HEK293 (cell line): ENCODE measurements around the gene SMC3.

Source experiments
- CTCF ChIA-PET: fragments of 350-600 bp; formaldehyde crosslinking; extraction: SDS; loops from one replicate; lab custom pipeline; 2021; ENCODE audit warnings: antibody characterized with exemption; lab: Yijun Ruan, JAX
- POLR2A ChIA-PET: fragments of 300-600 bp; formaldehyde crosslinking; extraction: SDS; loops from one replicate; lab custom pipeline; 2020; ENCODE audit warnings: antibody characterized with exemption, inconsistent platforms; lab: Yijun Ruan, JAX
- H3K27ac ChIP-seq: fragments of 200-500 bp; sonication (Bioruptor generic); 2 replicates; pipeline ENCODE4 v1.5.1; 2014; ENCODE audit warnings: low read depth, low read length, control low read depth, inconsistent platforms; ENCODE audit errors: extremely low read depth
- H3K36me3 ChIP-seq, 2 experiments: fragments of 200-500 bp in 1 of 2; sonication (Bioruptor generic) in 1 of 2; 1 replicate in 1 of 2; 2 replicates in 1 of 2; pipeline ENCODE4 v1.5.1; 2014 to 2017; ENCODE audit warnings: inconsistent platforms in 2 of 2, low read length in 2 of 2; ENCODE audit not compliant: control insufficient read depth in 2 of 2, insufficient read depth in 1 of 2
- H3K4me1 ChIP-seq: fragments of 200-500 bp; sonication (Bioruptor generic); 2 replicates; pipeline ENCODE4 v1.5.1; 2014; ENCODE audit warnings: mild to moderate bottlenecking, low read length, inconsistent platforms; ENCODE audit not compliant: control insufficient read depth, insufficient read depth
- H3K4me3 ChIP-seq: 2 replicates; pipeline ENCODE4 v1.5.1; 2011; ENCODE audit warnings: low read depth, mild to moderate bottlenecking, control low read depth, low read length, moderate library complexity
- H3K9me3 ChIP-seq: fragments of 200-500 bp; sonication (Bioruptor generic); 2 replicates; pipeline ENCODE4 v1.5.1; 2014; ENCODE audit warnings: low read depth, low read length, inconsistent platforms; ENCODE audit not compliant: control insufficient read depth, insufficient read depth
- BCL11A ChIP-seq: fragments of 450-650 bp; formaldehyde crosslinking; IDR thresholded peaks from 2 replicates; pipeline ENCODE4 v1.5.1; 2016; ENCODE audit warnings: low read depth, missing biosample characterization, missing genetic modification characterization
- FEZF1 ChIP-seq: fragments of 450-650 bp; formaldehyde crosslinking; IDR thresholded peaks from 2 replicates; pipeline ENCODE4 v1.5.1; 2016; ENCODE audit warnings: missing biosample characterization, missing genetic modification characterization
- IKZF3 ChIP-seq: fragments of 450-650 bp; IDR thresholded peaks from 2 replicates; pipeline ENCODE4 v1.5.0; 2018; ENCODE audit warnings: missing biosample characterization, mild to moderate bottlenecking, missing genetic modification characterization, moderate library complexity
- PRDM2 ChIP-seq: fragments of 450-650 bp; formaldehyde crosslinking; IDR thresholded peaks from 2 replicates; pipeline ENCODE4 v1.5.1; 2016; ENCODE audit warnings: missing biosample characterization, missing genetic modification characterization, borderline replicate concordance
- SP7 ChIP-seq: fragments of 450-650 bp; formaldehyde crosslinking; IDR thresholded peaks from 2 replicates; pipeline ENCODE4 v1.5.1; 2016; ENCODE audit warnings: missing biosample characterization, missing genetic modification characterization
- YY1 ChIP-seq: fragments of 450-650 bp; formaldehyde crosslinking; IDR thresholded peaks from 2 replicates; pipeline ENCODE4 v1.5.1; 2018; ENCODE audit warnings: missing biosample characterization, missing genetic modification characterization
- ZBTB21 ChIP-seq: fragments of 450-650 bp; formaldehyde crosslinking; IDR thresholded peaks from 2 replicates; pipeline ENCODE4 v1.5.1; 2017; ENCODE audit warnings: missing biosample characterization, missing genetic modification characterization
- ZBTB44 ChIP-seq: fragments of 450-650 bp; IDR thresholded peaks from 2 replicates; pipeline ENCODE4 v1.5.1; 2018; ENCODE audit warnings: missing biosample characterization, mild to moderate bottlenecking, missing genetic modification characterization
- ZBTB48 ChIP-seq: fragments of 450-650 bp; formaldehyde crosslinking; IDR thresholded peaks from 2 replicates; pipeline ENCODE4 v1.5.1; 2016; ENCODE audit warnings: missing biosample characterization, missing genetic modification characterization
- ZBTB8A ChIP-seq: fragments of 450-650 bp; formaldehyde crosslinking; IDR thresholded peaks from 2 replicates; pipeline ENCODE4 v1.5.1; 2016; ENCODE audit warnings: missing biosample characterization, missing genetic modification characterization
- ZEB2 ChIP-seq: fragments of 450-650 bp; formaldehyde crosslinking; IDR thresholded peaks from 2 replicates; pipeline ENCODE4 v1.5.1; 2016; ENCODE audit warnings: missing biosample characterization, missing genetic modification characterization
- ZFP69B ChIP-seq: fragments of 450-650 bp; formaldehyde crosslinking; IDR thresholded peaks from 2 replicates; pipeline ENCODE4 v1.5.1; 2016; ENCODE audit warnings: missing biosample characterization, missing genetic modification characterization
- ZNF10 ChIP-seq: fragments of 450-650 bp; formaldehyde crosslinking; IDR thresholded peaks from 2 replicates; pipeline ENCODE4 v1.5.1; 2017; ENCODE audit warnings: missing biosample characterization, missing genetic modification characterization
- ZNF140 ChIP-seq: fragments of 450-650 bp; formaldehyde crosslinking; IDR thresholded peaks from 2 replicates; pipeline ENCODE4 v1.5.1; 2016; ENCODE audit warnings: missing biosample characterization, missing genetic modification characterization
- ZNF175 ChIP-seq: fragments of 450-650 bp; formaldehyde crosslinking; IDR thresholded peaks from 2 replicates; pipeline ENCODE4 v1.5.1; 2016; ENCODE audit warnings: missing biosample characterization, missing genetic modification characterization
- ZNF2 ChIP-seq: fragments of 450-650 bp; formaldehyde crosslinking; IDR thresholded peaks from 2 replicates; pipeline ENCODE4 v1.5.1; 2016; ENCODE audit warnings: missing biosample characterization, missing genetic modification characterization
- ZNF423 ChIP-seq: fragments of 450-650 bp; formaldehyde crosslinking; IDR thresholded peaks from 2 replicates; pipeline ENCODE4 v1.5.1; 2016; ENCODE audit warnings: missing biosample characterization, missing genetic modification characterization
- ZNF558 ChIP-seq: fragments of 450-650 bp; formaldehyde crosslinking; IDR thresholded peaks from 2 replicates; pipeline ENCODE4 v1.5.1; 2016; ENCODE audit warnings: missing biosample characterization, missing genetic modification characterization
- ZNF623 ChIP-seq: fragments of 450-650 bp; formaldehyde crosslinking; IDR thresholded peaks from 2 replicates; pipeline ENCODE4 v1.5.1; 2016; ENCODE audit warnings: missing biosample characterization, missing genetic modification characterization
- ZNF629 ChIP-seq: fragments of 450-650 bp; formaldehyde crosslinking; IDR thresholded peaks from 2 replicates; pipeline ENCODE4 v1.5.1; 2017; ENCODE audit warnings: missing biosample characterization, missing genetic modification characterization
- ZNF660 ChIP-seq: fragments of 450-650 bp; IDR thresholded peaks from 2 replicates; pipeline ENCODE4 v1.5.1; 2018; ENCODE audit warnings: missing biosample characterization, mild to moderate bottlenecking, missing genetic modification characterization
- ZNF768 ChIP-seq: fragments of 450-650 bp; formaldehyde crosslinking; IDR thresholded peaks from 2 replicates; pipeline ENCODE4 v1.5.1; 2018; ENCODE audit warnings: missing biosample characterization, mild to moderate bottlenecking, missing genetic modification characterization
- TF ChIP-seq, protein P1 (sequence below): fragments of 450-650 bp; formaldehyde crosslinking; IDR thresholded peaks from 2 replicates; pipeline ENCODE4 v1.5.1; 2017; ENCODE audit warnings: missing biosample characterization, missing genetic modification characterization
- TF ChIP-seq, protein P2 (sequence below): fragments of 450-650 bp; formaldehyde crosslinking; IDR thresholded peaks from 2 replicates; pipeline ENCODE4 v1.5.1; 2016; ENCODE audit warnings: missing biosample characterization, missing genetic modification characterization

The SMC3 gene

DNA sequence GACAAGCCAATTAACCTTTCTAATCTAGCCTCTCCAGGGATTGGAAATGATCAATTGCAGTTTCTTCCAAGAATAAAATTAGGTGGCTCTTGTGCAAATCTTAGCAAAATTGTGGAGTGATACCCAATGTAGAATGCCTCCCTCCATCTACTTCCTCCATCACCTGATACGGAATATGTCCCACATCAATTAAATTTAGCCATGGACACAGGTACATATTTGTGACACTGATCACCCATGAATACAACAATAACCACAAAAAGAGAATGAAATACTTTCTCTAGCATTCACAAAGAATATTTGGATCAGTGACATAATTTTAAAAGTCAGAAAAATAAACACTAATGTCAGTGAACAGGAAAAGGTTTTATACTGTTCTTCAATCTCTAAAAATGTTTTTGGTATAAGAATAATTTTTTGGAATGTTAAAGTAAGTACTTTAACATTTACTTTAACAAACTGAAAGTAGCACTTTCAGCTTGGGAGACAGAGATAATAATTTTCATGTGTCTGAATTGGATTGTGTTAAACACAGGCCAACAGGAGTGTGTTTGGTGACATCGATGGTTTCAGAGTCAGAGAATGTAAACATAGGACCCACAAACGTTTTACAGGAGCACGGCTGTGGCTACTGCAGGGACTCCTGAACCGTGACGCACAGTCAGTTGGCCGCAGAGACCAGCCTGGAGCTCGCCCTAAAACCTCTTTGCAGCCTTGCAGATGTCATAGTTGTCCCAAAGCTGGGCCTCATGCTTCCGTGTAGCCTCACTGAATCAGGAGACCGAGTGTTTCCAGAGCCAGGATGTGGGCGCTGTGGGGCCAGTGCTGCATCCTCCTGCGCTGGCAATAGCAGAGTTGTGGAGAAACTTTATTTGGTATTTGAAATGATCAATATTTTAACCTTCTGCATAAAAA, 83.8 kb downstream of the SMC3 start:
- ChIA-PET POLR2A (no interaction called here), CTCF (interaction anchor here (0.7 to 1.2 kb wide), 3 partner anchors 21 to 53 kb away, joined by 3 to 6 read pairs (median 3); no protein-coding TSS in a partner anchor)
- Histone ChIP-seq H3K4me3 (no peak overlapping the region; the same call in 1 of the 2 replicates), H3K9me3 (no peaks in the 10 kb centered on the region), H3K4me1 (peaks cover 53% of the 10 kb centered on the region), H3K36me3 (no peaks in the 10 kb centered on the region), H3K27ac (peak overlapping the region; percentile 45)
- TF ChIP-seq BCL11A (tag by site-specific recombination) (no peak), ZNF175 (tag by site-specific recombination) (no peak), ZEB2 (tag by site-specific recombination) (0 out of 2 replicates have a peak, but pooled peaks have one; percentile 19), ZBTB48 (tag by site-specific recombination) (peak; percentile 63; the same call in 1 of the 2 replicates), IKZF3 (tag by site-specific recombination) (peak; percentile 41; the same call in 1 of the 2 replicates), PRDM2 (tag by site-specific recombination) (no peak), ZNF629 (peak; percentile 85), ZNF10 (tag by site-specific recombination) (peak; percentile 93), ZBTB44 (peak; percentile 68; the same call in 1 of the 2 replicates), ZNF2 (peak; percentile 47; the same call in 1 of the 2 replicates), ZNF558 (no peak), ZNF423 (no peak), ZFP69B (tag by site-specific recombination) (peak; percentile 73), ZNF768 (tag by site-specific recombination) (no peak), ZNF660 (tag by site-specific recombination) (peak; percentile 73; the same call in 1 of the 2 replicates), YY1 (tag by site-specific recombination) (no peak), ZBTB21 (peak; percentile 51; the same call in 1 of the 2 replicates), ZNF140 (tag by site-specific recombination) (no peak), SP7 (peak; percentile 31; the same call in 1 of the 2 replicates), ZBTB8A (tag by site-specific recombination) (peak; percentile 62; the same call in 1 of the 2 replicates), FEZF1 (tag by site-specific recombination) (peak; percentile 48; the same call in 1 of the 2 replicates), ZNF623 (tag by site-specific recombination) (no peak)
- TF ChIP-seq, protein P1, sequence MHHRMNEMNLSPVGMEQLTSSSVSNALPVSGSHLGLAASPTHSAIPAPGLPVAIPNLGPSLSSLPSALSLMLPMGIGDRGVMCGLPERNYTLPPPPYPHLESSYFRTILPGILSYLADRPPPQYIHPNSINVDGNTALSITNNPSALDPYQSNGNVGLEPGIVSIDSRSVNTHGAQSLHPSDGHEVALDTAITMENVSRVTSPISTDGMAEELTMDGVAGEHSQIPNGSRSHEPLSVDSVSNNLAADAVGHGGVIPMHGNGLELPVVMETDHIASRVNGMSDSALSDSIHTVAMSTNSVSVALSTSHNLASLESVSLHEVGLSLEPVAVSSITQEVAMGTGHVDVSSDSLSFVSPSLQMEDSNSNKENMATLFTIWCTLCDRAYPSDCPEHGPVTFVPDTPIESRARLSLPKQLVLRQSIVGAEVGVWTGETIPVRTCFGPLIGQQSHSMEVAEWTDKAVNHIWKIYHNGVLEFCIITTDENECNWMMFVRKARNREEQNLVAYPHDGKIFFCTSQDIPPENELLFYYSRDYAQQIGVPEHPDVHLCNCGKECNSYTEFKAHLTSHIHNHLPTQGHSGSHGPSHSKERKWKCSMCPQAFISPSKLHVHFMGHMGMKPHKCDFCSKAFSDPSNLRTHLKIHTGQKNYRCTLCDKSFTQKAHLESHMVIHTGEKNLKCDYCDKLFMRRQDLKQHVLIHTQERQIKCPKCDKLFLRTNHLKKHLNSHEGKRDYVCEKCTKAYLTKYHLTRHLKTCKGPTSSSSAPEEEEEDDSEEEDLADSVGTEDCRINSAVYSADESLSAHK (tag by site-specific recombination) = peak; percentile 66
- TF ChIP-seq, protein P2, sequence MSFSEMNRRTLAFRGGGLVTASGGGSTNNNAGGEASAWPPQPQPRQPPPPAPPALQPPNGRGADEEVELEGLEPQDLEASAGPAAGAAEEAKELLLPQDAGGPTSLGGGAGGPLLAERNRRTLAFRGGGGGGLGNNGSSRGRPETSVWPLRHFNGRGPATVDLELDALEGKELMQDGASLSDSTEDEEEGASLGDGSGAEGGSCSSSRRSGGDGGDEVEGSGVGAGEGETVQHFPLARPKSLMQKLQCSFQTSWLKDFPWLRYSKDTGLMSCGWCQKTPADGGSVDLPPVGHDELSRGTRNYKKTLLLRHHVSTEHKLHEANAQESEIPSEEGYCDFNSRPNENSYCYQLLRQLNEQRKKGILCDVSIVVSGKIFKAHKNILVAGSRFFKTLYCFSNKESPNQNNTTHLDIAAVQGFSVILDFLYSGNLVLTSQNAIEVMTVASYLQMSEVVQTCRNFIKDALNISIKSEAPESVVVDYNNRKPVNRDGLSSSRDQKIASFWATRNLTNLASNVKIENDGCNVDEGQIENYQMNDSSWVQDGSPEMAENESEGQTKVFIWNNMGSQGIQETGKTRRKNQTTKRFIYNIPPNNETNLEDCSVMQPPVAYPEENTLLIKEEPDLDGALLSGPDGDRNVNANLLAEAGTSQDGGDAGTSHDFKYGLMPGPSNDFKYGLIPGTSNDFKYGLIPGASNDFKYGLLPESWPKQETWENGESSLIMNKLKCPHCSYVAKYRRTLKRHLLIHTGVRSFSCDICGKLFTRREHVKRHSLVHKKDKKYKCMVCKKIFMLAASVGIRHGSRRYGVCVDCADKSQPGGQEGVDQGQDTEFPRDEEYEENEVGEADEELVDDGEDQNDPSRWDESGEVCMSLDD (tag by site-specific recombination) = no peak
